ENCODE data around the gene HDAC2.
"Not testable (repeated sequence)": the region's sequence is repeated elsewhere in the genome, so short reads cannot be mapped to it uniquely, and the experiment has no call there.

HDAC2 gene

DNA sequence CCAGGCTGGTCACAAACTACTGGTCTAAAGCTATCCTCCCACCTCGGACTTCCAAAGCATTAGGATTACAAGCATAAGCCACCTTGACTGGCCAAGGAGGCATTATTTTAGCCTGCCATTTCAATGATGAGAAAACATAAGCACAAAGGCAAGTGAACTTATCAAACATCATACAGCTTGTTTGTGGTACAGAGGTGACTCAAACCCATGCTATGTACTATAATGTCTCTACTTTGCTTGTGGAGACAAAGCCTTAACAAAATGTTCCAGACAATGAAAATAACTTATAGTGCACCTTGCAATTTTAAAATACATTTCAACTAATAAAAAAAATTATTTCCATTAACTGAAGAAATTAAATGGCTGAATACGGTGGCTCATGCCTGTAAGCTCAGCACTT, 26.2 kb downstream of the HDAC2 start:
- DNase-seq (ENCODE audit: extremely low spot score) = no peak
- ChIA-PET CTCF (no interaction called here), POLR2A (no interaction called here)
- TF ChIP-seq BHLHE40 (IDR thresholded peaks at IDR 0.05; ENCODE audit: borderline replicate concordance) = no peak
- TF ChIP-seq SP1 (IDR thresholded peaks at IDR 0.05) = no peak

DNA sequence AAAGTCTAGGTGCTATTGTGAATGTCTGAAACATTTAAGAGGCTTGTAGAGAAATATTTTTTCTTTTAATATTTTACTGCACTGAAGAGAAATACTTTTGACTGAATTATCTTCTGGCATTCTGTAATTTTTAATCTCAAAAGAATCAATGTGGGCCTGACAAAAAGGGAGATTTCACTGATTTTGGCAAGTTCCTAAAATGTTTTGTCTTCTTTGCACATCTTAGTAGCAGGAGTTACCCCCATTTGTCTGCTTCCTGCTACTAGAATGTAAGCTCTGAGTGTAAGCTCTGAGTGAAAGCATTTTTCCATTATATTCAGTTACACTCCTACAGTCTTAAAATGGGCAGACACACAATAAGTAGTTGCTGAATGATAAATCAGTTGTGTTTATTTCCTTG, 31.1 kb downstream of the HDAC2 start:
- no peak for TF ChIP-seq FOXM1 (IDR thresholded peaks at IDR 0.05; ENCODE audit: borderline replicate concordance)
- no peak for TF ChIP-seq SP1 (IDR thresholded peaks at IDR 0.05)
- no peak for TF ChIP-seq SUZ12 (IDR thresholded peaks at IDR 0.05)
- TF ChIP-seq ARNT (IDR thresholded peaks at IDR 0.05) = no peak
- TF ChIP-seq NFRKB (IDR thresholded peaks at IDR 0.05) = no peak
- no peak for TF ChIP-seq CTBP1 (IDR thresholded peaks at IDR 0.05; ENCODE audit: borderline replicate concordance)
- no peak for TF ChIP-seq FOXK2 (IDR thresholded peaks at IDR 0.05)
- TF ChIP-seq TARDBP (IDR thresholded peaks at IDR 0.05) = no peak
- TF ChIP-seq, protein P1, sequence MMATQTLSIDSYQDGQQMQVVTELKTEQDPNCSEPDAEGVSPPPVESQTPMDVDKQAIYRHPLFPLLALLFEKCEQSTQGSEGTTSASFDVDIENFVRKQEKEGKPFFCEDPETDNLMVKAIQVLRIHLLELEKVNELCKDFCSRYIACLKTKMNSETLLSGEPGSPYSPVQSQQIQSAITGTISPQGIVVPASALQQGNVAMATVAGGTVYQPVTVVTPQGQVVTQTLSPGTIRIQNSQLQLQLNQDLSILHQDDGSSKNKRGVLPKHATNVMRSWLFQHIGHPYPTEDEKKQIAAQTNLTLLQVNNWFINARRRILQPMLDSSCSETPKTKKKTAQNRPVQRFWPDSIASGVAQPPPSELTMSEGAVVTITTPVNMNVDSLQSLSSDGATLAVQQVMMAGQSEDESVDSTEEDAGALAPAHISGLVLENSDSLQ (IDR thresholded peaks at IDR 0.05) = no peak
- TF ChIP-seq HDGF (IDR thresholded peaks at IDR 0.05; ENCODE audit: borderline replicate concordance) = no peak
- no peak for TF ChIP-seq L3MBTL2 (conservative IDR thresholded peaks at IDR 0.05)
- TF ChIP-seq BHLHE40 (IDR thresholded peaks at IDR 0.05; ENCODE audit: borderline replicate concordance) = no peak
- no peak for TF ChIP-seq FOXA1 (IDR thresholded peaks at IDR 0.05)
- TF ChIP-seq ZNF384 (IDR thresholded peaks at IDR 0.05) = no peak
- TF ChIP-seq LEF1 (IDR thresholded peaks at IDR 0.05; ENCODE audit: borderline replicate concordance) = no peak
- DNase-seq (ENCODE audit: extremely low spot score) = no peak
- CTCF ChIA-PET = no interaction called here
- POLR2A ChIA-PET = no interaction called here

- DNase-seq (ENCODE audit: extremely low spot score) = peak; percentile 54
- CTCF ChIA-PET = interaction anchor here (0.7 to 1.0 kb wide), 5 partner anchors 9 to 174 kb away, joined by 3 to 6 read pairs (median 3); no protein-coding TSS in a partner anchor
- POLR2A ChIA-PET = no interaction called here
- TF ChIP-seq LEF1 (IDR thresholded peaks at IDR 0.05; ENCODE audit: borderline replicate concordance) = no peak
- peak; percentile 69; the same call in 1 of the 2 replicates for TF ChIP-seq ZNF384 (IDR thresholded peaks at IDR 0.05)
Measured at GRCh38 chr6:113936093-113936934, 34.6 kb downstream of the HDAC2 start.

DNA sequence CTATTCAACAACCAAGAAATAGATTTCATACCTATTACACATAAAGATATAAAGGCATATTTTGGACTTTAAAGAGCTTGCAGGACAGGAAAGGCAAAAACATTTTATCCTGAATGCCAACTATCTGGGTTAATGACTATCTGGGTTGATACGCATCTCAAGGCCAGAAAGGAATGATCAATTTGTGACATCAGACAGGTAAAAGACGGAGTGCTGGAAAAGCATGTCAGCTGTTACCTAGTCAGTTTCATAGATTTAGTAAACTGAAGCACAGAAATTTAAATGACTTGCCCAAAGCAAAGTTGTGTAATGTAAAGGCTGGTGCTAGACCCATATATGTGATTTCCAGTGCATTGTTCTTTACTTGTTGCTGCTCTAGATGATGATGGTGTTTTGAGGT, 36.8 kb downstream of the HDAC2 start:
- POLR2A ChIA-PET = no interaction called here
- no peak for TF ChIP-seq CTBP1 (IDR thresholded peaks at IDR 0.05; ENCODE audit: borderline replicate concordance)
- no peak for TF ChIP-seq FOXK2 (IDR thresholded peaks at IDR 0.05)
- no peak for TF ChIP-seq NFRKB (IDR thresholded peaks at IDR 0.05)
- TF ChIP-seq ZNF384 (IDR thresholded peaks at IDR 0.05) = no peak
- no peak for TF ChIP-seq BHLHE40 (IDR thresholded peaks at IDR 0.05; ENCODE audit: borderline replicate concordance)
- no peak for TF ChIP-seq HDGF (IDR thresholded peaks at IDR 0.05; ENCODE audit: borderline replicate concordance)
- TF ChIP-seq FOXM1 (IDR thresholded peaks at IDR 0.05; ENCODE audit: borderline replicate concordance) = no peak
- TF ChIP-seq ARNT (IDR thresholded peaks at IDR 0.05) = no peak
- no peak for TF ChIP-seq TARDBP (IDR thresholded peaks at IDR 0.05)
- TF ChIP-seq, protein P1 (IDR thresholded peaks at IDR 0.05) = no peak
- DNase-seq (ENCODE audit: extremely low spot score) = no peak
- CTCF ChIA-PET = no interaction called here

GRCh38 chr6:113931907-113932306, 39.0 kb downstream of the HDAC2 start:
- CTCF ChIA-PET; DNase-seq (ENCODE audit: extremely low spot score); POLR2A ChIA-PET: not testable (repeated sequence)

DNA sequence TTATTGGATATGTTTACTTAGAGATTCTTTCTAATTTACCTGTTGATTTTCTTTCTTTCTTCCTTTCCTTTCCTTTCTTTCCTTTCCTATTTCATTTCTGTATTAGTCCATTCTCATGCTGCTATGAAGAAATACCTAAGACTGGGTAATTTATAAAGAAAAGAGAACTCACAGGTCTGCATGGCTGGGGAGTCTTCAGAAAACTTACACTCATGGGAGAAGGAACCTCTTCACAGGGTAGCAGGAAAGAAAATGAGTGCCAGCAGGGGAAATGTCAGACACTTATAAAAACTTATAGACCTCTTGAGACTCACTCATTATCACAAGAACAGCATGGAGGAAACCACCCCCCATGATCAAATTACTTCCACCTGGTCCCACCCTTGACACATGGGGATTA, 40.8 kb downstream of the HDAC2 start:
- ChIA-PET CTCF (interaction anchor here (0.6 kb wide), 1 partner anchor 1571 kb away, joined by 6 read pairs; no protein-coding TSS in a partner anchor), POLR2A (no interaction called here)
- TF ChIP-seq L3MBTL2 (conservative IDR thresholded peaks at IDR 0.05) (no peak), SUZ12 (IDR thresholded peaks at IDR 0.05) (no peak), ZNF384 (IDR thresholded peaks at IDR 0.05) (no peak), CTBP1 (IDR thresholded peaks at IDR 0.05; ENCODE audit: borderline replicate concordance) (no peak), FOXK2 (IDR thresholded peaks at IDR 0.05) (no peak), FOXM1 (IDR thresholded peaks at IDR 0.05; ENCODE audit: borderline replicate concordance) (no peak), LEF1 (IDR thresholded peaks at IDR 0.05; ENCODE audit: borderline replicate concordance) (no peak), NFRKB (IDR thresholded peaks at IDR 0.05) (no peak), BHLHE40 (IDR thresholded peaks at IDR 0.05; ENCODE audit: borderline replicate concordance) (no peak), ARNT (IDR thresholded peaks at IDR 0.05) (no peak), HDGF (IDR thresholded peaks at IDR 0.05; ENCODE audit: borderline replicate concordance) (no peak), ELF4 (IDR thresholded peaks at IDR 0.05) (no peak)
- DNase-seq (ENCODE audit: extremely low spot score) = no peak

DNA sequence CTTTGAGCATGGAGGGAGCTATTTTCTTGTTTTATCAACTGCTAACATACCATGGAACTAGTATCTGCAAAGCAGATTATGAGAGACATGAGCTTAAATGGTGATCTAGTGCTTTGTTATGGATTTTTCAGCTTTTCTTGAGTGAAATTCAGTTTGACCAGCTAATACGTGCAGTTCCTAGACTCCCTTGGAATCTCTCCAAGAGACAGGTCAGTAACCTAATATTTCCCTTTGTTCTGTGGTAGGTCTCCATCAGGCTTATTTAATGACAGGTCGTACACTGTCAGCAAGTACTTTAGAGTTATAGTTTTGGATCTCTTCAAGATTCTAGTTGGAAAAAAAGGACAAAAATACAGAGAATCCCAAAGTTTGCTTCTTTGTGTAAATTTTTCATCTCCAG, 43.9 kb downstream of the HDAC2 start:
- no peak for DNase-seq (ENCODE audit: extremely low spot score)
- ChIA-PET POLR2A (no interaction called here), CTCF (interaction anchor here (0.7 kb wide), 1 partner anchor 9 kb away, joined by 3 read pairs; no protein-coding TSS in a partner anchor)
- TF ChIP-seq, protein P1 (IDR thresholded peaks at IDR 0.05) = no peak
- TF ChIP-seq ARNT (IDR thresholded peaks at IDR 0.05) = no peak
- no peak for TF ChIP-seq SP1 (IDR thresholded peaks at IDR 0.05)
- no peak for TF ChIP-seq LEF1 (IDR thresholded peaks at IDR 0.05; ENCODE audit: borderline replicate concordance)
- TF ChIP-seq CTBP1 (IDR thresholded peaks at IDR 0.05; ENCODE audit: borderline replicate concordance) = no peak
- TF ChIP-seq SUZ12 (IDR thresholded peaks at IDR 0.05) = no peak
- no peak for TF ChIP-seq HDGF (IDR thresholded peaks at IDR 0.05; ENCODE audit: borderline replicate concordance)
- TF ChIP-seq L3MBTL2 (conservative IDR thresholded peaks at IDR 0.05) = no peak
- no peak for TF ChIP-seq NFRKB (IDR thresholded peaks at IDR 0.05)
- no peak for TF ChIP-seq FOXM1 (IDR thresholded peaks at IDR 0.05; ENCODE audit: borderline replicate concordance)
- TF ChIP-seq ZNF384 (IDR thresholded peaks at IDR 0.05) = no peak
- TF ChIP-seq FOXA1 (IDR thresholded peaks at IDR 0.05) = no peak
